ENCODE results near the gene MAST4. TPM values are rescaled to one million over a fixed set of nuclear protein-coding genes. Genes with fewer than 3 reads are reported as not detected.
A peak's percentile ranks its signal among the peaks of the same experiment; 100 is the strongest.

The MAST4 gene
- total RNA-seq, 2 donors from 2014 or later = 41.1 to 64.8 TPM

- intact Hi-C loops (cut with DNase I) = no loop called here
- no peak for ATAC-seq
Measured at GRCh38 chr5:66898241-66898995, 302.2 kb downstream of the MAST4 start.

DNA sequence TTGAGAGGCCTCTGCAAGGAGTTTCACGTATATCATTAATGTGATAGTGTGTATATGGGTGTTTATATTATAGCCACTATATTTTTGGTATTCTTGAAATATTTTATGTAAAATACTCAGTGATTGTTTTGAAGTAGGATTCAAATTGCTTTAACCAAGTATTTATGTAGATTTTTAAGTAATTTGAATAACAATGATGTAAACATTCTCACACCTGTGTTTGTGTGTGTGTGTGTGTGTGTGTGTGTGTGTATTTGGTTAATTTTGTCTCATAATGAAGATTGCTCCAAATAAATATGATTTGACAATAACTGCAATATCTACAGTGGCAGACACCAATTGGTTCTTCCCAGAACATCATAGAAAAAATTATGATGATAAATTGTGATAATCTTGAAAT lies 307.0 kb downstream of the MAST4 start:
- intact Hi-C loops (cut with DNase I) = no loop called here
- no peak for ATAC-seq
- no peak for DNase-seq

More at GRCh38 chr5:66898241-66898995, 302.2 kb downstream of the MAST4 start:
- DNase-seq = no peak

DNA sequence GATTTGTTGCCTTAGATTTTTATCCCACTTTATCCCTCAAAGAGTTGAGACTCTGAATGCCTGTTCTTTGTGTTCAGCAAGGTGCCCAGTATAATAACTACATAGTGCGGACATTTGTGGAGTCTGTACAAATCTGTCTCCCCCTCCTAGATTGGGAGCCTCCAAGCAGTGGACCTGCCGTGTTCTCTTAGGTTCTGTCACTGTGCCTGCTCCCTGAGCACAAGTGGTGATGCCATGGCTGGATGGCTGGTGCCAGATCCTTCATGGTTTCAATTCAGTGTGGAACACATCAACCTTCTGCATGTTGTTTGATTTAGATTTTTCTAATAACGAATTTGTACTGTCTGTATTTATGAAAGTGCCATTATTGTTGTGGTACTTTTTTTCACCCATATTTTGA lies 307.5 kb downstream of the MAST4 start:
- no peak for DNase-seq
- no peak for ATAC-seq
- intact Hi-C loops (cut with DNase I) = no loop called here

DNA sequence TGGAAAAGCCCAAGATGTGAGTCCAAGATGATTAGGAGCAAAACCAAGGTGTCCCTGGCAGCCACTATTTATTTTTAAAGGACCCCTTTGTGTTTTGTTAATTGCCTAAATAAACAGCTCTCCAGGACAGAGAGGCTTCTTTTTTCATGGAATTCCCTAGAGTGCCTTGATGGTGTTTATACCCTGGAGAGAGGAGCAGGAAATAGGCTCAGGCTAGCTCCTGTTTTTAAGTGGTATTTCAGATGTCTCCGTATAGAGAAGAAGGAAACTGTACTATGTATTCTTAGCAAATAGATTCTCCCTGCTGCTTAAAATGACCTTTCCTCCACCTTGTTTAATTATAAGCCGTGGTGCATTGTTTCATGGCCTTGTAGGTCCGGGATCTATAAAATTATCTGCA lies 308.0 kb downstream of the MAST4 start:
- intact Hi-C loops (cut with DNase I) = no loop called here
- ATAC-seq (no peak), DNase-seq (no peak)

GRCh38 chr5:66906021-66906420 lies 309.8 kb downstream of the MAST4 start:
- ATAC-seq (no peak), DNase-seq (no peak)
- intact Hi-C loops (cut with DNase I) = no loop called here

DNA sequence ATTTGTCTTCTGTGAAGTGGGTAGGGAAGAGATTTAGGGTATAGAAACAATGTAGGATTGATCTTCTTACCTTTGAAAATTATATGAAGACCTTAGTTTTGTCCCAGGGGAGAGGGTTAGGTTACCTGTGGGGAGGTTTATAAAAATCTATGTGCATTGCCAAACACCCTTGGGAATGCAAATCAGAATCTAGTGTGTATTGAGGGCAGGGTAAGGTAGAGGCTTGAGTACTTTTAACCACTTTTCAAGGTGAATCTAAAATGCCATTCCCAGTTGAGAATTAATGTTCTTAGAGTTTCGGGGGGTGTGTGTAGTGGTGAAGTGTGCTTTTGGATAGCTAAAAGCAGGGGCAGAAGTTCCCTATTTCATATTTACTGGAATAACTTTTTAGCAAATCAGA lies 312.0 kb downstream of the MAST4 start:
- ATAC-seq = no peak
- intact Hi-C loops (cut with DNase I) = no loop called here
- DNase-seq = no peak

DNA sequence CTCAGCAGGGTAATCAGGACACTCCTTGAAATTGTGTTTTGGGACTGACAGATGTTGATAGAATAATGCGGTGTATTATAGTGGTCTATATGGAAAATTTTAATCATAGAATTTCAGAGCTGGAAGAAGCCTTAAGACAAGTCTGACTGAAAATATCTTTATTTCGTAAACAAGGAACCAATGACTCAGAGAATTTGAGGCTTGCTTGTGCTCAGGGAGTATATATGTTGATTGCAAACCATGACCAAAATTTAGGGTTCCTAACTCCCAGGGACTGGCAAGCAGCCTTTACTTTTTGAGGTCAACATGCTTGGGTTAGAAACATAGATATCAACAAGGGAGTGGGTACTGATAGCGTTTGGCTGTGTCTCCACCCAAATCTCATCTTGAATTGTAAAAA lies 313.2 kb downstream of the MAST4 start:
- peak in 1 of 2 donors; percentile 66 for ATAC-seq
- DNase-seq = no peak
- intact Hi-C loops (cut with DNase I) = no loop called here

- ATAC-seq (no peak), DNase-seq (no peak)
- intact Hi-C loops (cut with DNase I) = no loop called here
Measured at GRCh38 chr5:66912787-66913186, 316.6 kb downstream of the MAST4 start.

GRCh38 chr5:66915531-66915930 lies 319.3 kb downstream of the MAST4 start:
- DNase-seq (no peak), ATAC-seq (no peak)
- intact Hi-C loops (cut with DNase I) = no loop called here

DNA sequence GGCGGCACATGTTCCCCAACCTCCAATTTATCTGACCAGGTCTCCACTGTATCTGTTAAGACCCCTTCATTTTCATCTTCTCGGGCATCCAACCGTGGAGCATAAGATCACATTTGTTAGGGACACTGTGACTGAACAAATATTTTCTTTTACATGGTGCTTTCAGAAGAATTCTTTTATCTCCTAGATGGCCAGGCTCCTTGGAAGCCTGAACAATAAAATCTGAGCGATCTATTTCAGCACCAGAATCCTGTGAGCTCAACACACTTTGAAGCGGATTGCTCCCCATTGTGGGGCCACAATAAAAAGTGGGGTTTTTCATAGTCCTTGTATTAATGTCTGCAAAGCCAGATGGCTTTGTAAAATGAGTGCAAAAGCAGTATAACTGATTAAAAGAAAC lies 326.7 kb downstream of the MAST4 start:
- intact Hi-C loops (cut with DNase I) = no loop called here
- ATAC-seq (no peak), DNase-seq (no peak)

- intact Hi-C loops (cut with DNase I) = no loop called here
- no peak for DNase-seq
- ATAC-seq = no peak
Measured at GRCh38 chr5:66923457-66923856, 327.3 kb downstream of the MAST4 start.

DNA sequence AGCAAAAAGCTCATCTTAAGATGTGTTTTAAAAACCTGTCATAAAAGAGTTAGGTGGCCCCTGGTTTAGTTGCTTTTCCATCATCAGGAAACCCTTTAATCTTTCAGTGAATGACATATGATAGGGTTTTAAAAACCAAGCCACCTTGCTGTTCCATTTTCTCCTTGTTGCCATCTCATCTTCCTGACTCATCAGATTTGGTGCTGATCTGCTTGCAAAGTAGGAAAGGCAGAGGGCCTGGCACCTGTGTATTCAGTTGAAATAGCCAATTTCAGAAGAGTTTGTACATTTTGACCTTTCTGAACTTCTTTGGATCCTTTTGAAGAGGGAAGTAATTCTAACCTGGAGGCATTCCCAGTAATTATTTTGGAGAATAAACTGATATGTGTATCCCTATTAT lies 327.7 kb downstream of the MAST4 start:
- intact Hi-C loops (cut with DNase I) = no loop called here
- ATAC-seq = no peak

DNA sequence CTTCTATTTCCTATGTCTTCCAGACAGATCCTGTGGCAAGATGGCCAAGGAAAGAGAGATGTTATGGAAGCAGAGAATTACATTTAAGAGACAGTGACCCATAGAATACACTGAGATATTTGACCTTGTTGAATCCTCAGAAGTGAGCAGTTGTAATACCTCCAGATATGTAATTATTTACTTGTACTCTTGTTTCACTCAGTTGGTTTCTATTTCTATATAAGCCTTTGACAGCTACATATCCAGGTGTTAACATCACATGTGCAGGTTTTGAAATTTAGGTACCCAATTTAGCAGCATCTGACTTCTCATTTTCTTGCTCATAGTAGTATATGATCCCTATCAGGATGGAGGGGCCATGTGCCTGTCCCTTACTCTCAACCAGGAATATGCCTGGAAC lies 330.9 kb downstream of the MAST4 start:
- intact Hi-C loops (cut with DNase I) = no loop called here
- ATAC-seq = no peak
- DNase-seq = no peak

More for the DNA sequence above, 327.7 kb downstream of the MAST4 start:
- DNase-seq = no peak

GRCh38 chr5:66929281-66929680 lies 333.1 kb downstream of the MAST4 start:
- intact Hi-C loops (cut with DNase I) = no loop called here
- DNase-seq (no peak), ATAC-seq (no peak)

GRCh38 chr5:66929995-66930394 lies 333.8 kb downstream of the MAST4 start:
- ATAC-seq (no peak), DNase-seq (no peak)
- intact Hi-C loops (cut with DNase I) = no loop called here

GRCh38 chr5:66931651-66932050 lies 335.5 kb downstream of the MAST4 start:
- intact Hi-C loops (cut with DNase I) = no loop called here
- no peak for ATAC-seq
- no peak for DNase-seq

DNA sequence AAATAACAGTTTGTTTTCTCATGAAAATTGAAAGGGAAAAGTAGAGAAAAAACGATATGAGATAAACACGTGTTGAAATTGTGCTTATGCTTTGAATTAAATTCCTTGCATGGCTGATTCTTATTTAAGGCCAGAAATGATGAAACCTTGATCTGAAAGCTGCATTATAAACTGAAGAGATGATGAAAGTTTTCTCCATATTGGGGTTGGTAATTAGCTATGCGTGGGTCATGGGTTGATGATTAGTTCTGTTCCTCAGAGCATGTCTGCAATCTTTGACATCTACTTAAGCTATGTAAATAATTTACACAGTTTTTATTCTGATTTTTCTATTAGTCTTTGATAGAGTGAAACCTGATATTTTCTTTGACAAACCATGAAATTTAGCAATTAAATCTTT lies 336.3 kb downstream of the MAST4 start:
- ATAC-seq (no peak), DNase-seq (no peak)
- intact Hi-C loops (cut with DNase I) = no loop called here

DNA sequence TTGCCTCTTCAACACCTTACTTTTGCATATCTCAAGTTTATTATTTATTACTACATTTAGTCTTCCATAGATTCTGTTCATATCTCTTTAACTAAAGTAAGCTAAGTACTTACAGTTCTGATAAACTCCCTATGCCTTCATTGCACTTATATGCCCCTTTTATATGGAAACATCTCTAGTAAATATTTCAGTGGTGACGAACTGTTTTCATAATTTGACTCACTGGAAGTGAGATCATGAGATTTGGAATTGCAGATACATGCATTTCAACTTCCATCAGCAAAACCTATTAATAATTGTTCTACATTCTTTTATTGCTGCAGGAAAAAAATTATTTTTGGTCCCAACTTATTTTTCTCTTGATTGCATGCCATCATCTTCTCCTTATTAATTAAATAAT lies 336.9 kb downstream of the MAST4 start:
- ATAC-seq (no peak), DNase-seq (no peak)
- intact Hi-C loops (cut with DNase I) = no loop called here

- no peak for DNase-seq
- intact Hi-C loops (cut with DNase I) = no loop called here
- ATAC-seq = no peak
Measured at GRCh38 chr5:66939094-66939493, 342.9 kb downstream of the MAST4 start.

- ATAC-seq = peak in 1 of 2 donors; percentile 57
- intact Hi-C loops (cut with DNase I) = no loop called here
- no peak for DNase-seq
Measured at GRCh38 chr5:66945389-66946349, 349.5 kb downstream of the MAST4 start.

All from left cardiac atrium (tissue), 4 donors.